SU-DHL-6 (cell line): ENCODE results near the gene FKTN.

Experiments used
- CTCF ChIP-seq: fragments of 200-600 bp; sonication (generic); IDR thresholded peaks from one replicate; pipeline ENCODE4 v1.5.1; 2017; ENCODE audit warnings: antibody characterized with exemption, mild to moderate bottlenecking, low read length, moderate library complexity; ENCODE audit not compliant: insufficient read depth, poor library complexity, severe bottlenecking
- EZH2phosphoT487 ChIP-seq: fragments of 200-600 bp; sonication (generic), shearing (Covaris generic); conservative IDR thresholded peaks from 2 replicates; pipeline ENCODE4 v1.6.1; 2018; ENCODE audit warnings: mild to moderate bottlenecking, antibody characterized with exemption, low read length, moderate library complexity, mixed read lengths

- TF ChIP-seq CTCF: no peak
- no peak for TF ChIP-seq EZH2phosphoT487
Measured at GRCh38 chr9:105572455-105572854, 14.5 kb downstream of the FKTN start.
